Liver (tissue), 3 donors: ENCODE results near the gene DYNLL2.
"Not testable (repeated sequence)": the region's sequence is repeated elsewhere in the genome, so short reads cannot be mapped to it uniquely, and the experiment has no call there.

Experiments
- JUND ChIP-seq, 2 donors: IDR thresholded peaks; 2 replicates each; pipeline ENCODE4 v1.6.1; 2016; ENCODE audit warnings: antibody characterized with exemption in 2 of 2
- TAF1 ChIP-seq: conservative IDR thresholded peaks from 2 replicates; pipeline ENCODE4 v1.6.1; 2016; ENCODE audit warnings: antibody characterized with exemption, mild to moderate bottlenecking
- TF ChIP-seq, protein P1 (sequence below): fragments of 150-350 bp; IDR thresholded peaks from 2 replicates; pipeline ENCODE4 v1.5.1; 2017; ENCODE audit warnings: improper control_type of control experiment, low read depth, low read length; ENCODE audit not compliant: missing input control
- TF ChIP-seq, protein P2 (sequence below): IDR thresholded peaks from 2 replicates; pipeline ENCODE4 v1.6.1; 2016; ENCODE audit warnings: antibody characterized with exemption, mild to moderate bottlenecking
- TF ChIP-seq, protein P3 (sequence below): IDR thresholded peaks from 2 replicates; pipeline ENCODE4 v1.6.1; 2016; ENCODE audit warnings: antibody characterized with exemption
- donor health status: healthy.
- donor health status: healthy.

DNA sequence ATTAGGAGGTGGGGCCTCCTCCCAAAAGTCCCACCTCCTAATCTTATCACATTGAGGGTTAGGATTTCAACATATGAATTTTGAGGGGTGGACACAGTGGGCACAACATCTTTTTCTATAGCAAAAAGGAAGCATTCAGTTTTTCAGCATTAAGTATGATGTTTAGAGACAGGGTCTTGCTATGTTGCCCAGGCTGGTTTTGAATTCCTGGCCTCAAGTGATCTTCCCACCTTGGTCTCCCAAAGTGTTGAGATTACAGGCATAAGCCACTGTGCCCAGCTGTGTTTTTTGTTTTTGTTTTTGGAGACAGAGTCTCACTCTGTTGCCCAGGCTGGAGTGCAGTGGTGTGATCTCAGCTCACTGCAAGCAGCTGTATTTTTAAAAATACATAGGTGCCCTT, 18.7 kb downstream of the DYNLL2 start:
- TF ChIP-seq, protein P1, sequence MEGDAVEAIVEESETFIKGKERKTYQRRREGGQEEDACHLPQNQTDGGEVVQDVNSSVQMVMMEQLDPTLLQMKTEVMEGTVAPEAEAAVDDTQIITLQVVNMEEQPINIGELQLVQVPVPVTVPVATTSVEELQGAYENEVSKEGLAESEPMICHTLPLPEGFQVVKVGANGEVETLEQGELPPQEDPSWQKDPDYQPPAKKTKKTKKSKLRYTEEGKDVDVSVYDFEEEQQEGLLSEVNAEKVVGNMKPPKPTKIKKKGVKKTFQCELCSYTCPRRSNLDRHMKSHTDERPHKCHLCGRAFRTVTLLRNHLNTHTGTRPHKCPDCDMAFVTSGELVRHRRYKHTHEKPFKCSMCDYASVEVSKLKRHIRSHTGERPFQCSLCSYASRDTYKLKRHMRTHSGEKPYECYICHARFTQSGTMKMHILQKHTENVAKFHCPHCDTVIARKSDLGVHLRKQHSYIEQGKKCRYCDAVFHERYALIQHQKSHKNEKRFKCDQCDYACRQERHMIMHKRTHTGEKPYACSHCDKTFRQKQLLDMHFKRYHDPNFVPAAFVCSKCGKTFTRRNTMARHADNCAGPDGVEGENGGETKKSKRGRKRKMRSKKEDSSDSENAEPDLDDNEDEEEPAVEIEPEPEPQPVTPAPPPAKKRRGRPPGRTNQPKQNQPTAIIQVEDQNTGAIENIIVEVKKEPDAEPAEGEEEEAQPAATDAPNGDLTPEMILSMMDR = not testable (repeated sequence)
- not testable (repeated sequence) for TF ChIP-seq TAF1; JUND (IDR thresholded peaks at IDR 0.05)
- TF ChIP-seq, protein P2, sequence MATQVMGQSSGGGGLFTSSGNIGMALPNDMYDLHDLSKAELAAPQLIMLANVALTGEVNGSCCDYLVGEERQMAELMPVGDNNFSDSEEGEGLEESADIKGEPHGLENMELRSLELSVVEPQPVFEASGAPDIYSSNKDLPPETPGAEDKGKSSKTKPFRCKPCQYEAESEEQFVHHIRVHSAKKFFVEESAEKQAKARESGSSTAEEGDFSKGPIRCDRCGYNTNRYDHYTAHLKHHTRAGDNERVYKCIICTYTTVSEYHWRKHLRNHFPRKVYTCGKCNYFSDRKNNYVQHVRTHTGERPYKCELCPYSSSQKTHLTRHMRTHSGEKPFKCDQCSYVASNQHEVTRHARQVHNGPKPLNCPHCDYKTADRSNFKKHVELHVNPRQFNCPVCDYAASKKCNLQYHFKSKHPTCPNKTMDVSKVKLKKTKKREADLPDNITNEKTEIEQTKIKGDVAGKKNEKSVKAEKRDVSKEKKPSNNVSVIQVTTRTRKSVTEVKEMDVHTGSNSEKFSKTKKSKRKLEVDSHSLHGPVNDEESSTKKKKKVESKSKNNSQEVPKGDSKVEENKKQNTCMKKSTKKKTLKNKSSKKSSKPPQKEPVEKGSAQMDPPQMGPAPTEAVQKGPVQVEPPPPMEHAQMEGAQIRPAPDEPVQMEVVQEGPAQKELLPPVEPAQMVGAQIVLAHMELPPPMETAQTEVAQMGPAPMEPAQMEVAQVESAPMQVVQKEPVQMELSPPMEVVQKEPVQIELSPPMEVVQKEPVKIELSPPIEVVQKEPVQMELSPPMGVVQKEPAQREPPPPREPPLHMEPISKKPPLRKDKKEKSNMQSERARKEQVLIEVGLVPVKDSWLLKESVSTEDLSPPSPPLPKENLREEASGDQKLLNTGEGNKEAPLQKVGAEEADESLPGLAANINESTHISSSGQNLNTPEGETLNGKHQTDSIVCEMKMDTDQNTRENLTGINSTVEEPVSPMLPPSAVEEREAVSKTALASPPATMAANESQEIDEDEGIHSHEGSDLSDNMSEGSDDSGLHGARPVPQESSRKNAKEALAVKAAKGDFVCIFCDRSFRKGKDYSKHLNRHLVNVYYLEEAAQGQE = not testable (repeated sequence)
- TF ChIP-seq, protein P3, sequence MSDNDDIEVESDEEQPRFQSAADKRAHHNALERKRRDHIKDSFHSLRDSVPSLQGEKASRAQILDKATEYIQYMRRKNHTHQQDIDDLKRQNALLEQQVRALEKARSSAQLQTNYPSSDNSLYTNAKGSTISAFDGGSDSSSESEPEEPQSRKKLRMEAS = not testable (repeated sequence)
